Dedifferentiated amniotic fluid mesenchymal stem cell (primary cell): ENCODE measurements around the gene GYS1.
A peak's percentile ranks its signal among the peaks of the same experiment; 100 is the strongest.

Experiments
- DNase-seq: peaks from one replicate; pipeline ENCODE4 v3.0.0-alpha.2; 2016; ENCODE audit errors: extremely low spot score

Gene GYS1

GRCh38 chr19:48963371-48964204 lies 29.5 kb downstream of the GYS1 start:
- no peak for DNase-seq

GRCh38 chr19:48962849-48963165 lies 30.3 kb downstream of the GYS1 start:
- DNase-seq = no peak

- no peak for DNase-seq
Measured at GRCh38 chr19:48962029-48962848, 30.9 kb downstream of the GYS1 start.

DNA sequence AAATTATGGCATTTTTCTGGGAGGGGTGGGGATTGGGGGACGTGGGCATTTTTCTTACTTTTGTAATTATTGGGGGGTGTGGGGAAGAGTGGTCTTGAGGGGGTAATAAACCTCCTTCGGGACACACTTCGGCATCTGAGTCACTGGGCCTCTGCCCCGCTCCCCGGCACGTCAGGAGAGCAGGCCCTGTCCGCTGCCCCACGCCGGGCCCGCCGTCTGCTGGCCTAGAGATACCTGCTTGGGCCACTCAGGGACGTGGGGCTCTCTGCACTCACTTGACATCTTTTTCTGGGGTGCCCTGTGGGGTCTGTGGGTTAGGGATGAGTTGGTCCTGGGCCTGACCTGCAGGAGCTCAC lies 31.5 kb downstream of the GYS1 start:
- no peak for DNase-seq

- DNase-seq = no peak
Measured at GRCh38 chr19:48961051-48961649, 32.0 kb downstream of the GYS1 start.

DNA sequence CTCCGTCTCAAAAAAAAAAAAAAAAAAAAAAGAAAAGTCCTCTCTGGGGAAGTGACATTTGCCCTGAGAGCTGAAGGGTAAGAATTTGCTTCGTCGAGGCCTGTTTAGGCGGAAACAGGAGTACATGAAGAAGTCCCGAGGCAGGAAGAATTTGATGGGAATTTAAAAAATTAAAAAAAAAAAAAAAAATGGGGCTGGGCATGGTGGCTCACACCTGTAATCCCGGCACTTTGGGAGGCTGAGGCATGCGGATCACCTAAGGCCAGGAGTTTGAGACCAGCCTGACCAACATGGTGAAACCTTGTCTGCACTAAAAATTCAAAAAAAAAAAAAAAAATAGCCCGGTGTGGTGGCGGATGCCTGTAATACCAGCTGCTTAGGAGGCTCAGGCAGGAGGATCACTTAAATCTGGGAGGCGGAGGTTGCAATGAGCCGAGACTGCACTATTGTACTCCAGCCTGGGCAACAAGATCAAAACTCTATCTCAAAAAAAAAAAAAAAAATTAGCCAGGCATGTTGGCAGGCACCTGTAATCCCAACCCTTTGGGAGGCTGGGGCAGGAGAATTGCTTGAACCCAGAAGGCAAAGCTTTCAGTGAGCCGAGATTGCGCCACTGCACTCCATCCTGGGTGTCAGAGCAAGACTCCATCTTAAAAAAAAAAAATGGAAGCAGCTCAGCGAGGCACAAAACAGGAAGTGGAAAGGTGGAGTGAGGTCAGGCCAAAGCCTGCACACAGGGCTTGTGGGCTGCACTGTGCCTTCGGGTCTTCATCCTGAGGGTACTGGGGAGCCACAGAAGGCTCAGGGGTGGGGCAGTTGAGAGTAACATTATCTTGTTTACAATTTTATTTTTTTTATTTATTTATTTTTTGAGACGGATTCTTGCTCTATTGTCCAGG lies 33.5 kb downstream of the GYS1 start:
- DNase-seq = no peak

- no peak for DNase-seq
Measured at GRCh38 chr19:48958006-48958405, 35.1 kb downstream of the GYS1 start.

DNA sequence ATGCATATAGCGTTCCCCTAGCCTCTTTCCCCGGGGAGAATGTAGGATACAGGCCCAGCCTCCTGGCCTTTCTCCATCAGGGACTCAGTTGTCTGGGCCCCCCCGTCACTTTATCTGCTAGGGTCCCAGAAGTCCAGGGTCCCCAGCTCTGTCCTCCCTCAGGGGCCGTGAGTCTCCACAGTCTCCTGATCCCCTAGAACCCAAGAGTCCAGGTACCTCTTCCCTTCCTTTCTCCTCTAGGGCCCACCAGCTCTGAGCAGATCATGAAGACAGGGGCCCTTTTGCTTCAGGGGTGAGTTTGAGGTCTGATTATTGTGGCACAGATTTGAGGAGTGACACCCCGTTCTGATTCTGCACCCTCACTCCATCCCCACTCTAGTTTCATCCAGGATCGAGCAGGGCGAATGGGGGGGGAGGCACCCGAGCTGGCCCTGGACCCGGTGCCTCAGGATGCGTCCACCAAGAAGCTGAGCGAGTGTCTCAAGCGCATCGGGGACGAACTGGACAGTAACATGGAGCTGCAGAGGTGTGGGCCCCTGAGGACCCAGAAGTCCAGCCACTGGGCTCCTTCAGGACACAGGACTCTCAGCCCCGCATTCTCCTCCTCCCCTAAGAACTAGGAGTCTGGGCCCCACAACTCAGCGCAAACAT lies 37.7 kb downstream of the GYS1 start:
- DNase-seq = no peak

GRCh38 chr19:48954595-48955307 lies 38.4 kb downstream of the GYS1 start, which contains the start of gene BAX:
Gene BAX (plus strand): TSS chr19:48954875. CDS start chr19:48954929, 54 bp downstream.
- DNase-seq = peak; percentile 90

DNA sequence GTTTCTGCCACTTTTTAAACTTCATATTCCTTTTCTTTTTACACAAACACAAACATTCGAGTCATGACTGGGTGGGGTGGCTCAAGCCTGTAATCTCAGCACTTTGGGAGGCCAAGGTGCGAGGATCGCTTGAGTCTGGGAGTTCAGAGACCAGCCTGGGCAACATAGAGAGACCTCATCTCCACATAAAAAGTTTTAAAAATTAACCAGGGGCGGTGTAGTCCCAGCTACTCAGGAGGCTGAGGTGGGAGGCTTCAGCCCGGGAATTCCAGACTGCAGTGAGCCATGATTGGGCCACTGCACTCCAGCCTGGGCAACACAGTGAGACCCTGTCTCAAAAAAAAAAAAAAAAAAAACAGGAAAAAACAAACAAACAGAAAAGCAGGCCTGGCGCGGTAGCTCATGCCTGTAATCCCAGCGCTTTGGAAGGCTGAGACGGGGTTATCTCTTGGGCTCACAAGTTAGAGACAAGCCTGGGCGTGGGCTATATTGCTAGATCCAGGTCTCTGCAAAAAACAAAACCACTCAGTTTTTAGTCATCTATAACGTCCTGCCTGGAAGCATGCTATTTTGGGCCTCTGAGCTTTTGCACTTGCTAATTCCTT lies 39.0 kb downstream of the GYS1 start:
- DNase-seq = no peak

DNA sequence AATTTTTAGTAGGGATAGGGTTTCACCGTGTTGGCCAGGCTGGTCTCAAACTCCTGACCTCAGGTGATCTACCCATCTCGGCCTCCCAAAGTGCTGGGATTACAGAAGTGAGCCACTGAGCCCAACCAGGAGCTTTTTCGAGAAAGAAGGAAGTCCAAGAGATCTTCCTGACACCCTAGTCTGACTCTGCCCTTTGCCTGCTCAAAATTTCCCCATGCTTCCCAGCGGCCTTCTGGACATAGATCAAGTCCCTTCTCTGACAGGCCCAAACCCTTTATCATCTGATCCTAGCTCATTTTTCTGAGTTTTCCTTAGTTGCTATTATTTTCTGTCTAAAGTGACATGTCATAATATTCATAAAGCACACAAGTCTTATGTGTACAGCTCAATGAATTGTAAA lies 40.0 kb downstream of the GYS1 start:
- DNase-seq = no peak

DNA sequence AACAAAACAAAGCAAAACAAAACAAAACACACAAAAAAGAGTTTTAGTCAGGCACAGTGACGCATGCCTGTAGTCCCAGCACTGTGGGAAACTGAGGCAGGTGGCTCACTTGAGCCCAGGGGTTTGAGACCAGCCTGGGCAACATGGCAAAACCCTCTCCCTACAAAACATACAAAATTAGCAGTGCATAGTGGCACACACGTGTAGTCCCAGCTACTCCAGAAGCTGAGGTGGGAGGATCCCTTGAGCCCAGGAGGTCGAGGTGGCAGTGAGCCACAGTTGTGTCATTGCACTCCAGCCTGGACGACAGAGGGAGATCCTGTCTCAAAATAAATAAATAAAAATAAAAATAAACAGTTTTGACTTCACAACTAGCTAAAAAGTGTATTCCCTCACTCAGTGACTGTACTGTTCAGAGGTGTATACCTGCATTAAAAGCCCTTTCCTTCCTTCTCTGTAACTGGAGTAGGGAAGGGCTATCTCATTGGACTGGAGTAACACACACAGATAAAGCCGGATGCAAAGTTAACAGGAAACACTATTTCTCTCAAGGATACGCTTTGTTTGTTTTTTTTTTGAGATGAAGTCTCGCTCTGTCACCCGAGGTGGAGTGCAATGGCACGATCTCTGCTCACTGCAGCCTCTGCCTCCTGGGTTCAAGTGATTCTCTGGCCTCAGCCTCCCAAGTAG lies 42.1 kb downstream of the GYS1 start:
- no peak for DNase-seq

DNA sequence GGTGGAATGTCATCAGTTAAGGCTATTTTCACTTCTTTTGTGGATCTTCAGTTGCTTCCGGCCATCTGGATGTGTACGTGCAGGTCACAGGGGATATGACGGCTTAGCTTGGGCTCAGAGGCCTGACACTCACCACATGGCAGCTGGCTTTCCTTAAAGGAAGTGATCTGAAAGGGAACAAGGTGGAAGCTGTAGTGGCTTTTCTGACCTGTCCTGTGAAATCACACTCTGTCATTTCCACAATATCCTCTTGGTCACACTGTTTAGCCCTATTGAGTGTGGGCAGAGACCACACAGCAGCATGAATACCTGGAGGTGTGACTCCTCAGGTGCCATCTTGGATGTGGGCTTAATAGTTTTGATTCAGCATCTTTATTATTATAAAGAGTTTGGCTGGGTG lies 43.0 kb downstream of the GYS1 start:
- no peak for DNase-seq

GRCh38 chr19:48947258-48947542 lies 45.9 kb downstream of the GYS1 start:
- no peak for DNase-seq

DNA sequence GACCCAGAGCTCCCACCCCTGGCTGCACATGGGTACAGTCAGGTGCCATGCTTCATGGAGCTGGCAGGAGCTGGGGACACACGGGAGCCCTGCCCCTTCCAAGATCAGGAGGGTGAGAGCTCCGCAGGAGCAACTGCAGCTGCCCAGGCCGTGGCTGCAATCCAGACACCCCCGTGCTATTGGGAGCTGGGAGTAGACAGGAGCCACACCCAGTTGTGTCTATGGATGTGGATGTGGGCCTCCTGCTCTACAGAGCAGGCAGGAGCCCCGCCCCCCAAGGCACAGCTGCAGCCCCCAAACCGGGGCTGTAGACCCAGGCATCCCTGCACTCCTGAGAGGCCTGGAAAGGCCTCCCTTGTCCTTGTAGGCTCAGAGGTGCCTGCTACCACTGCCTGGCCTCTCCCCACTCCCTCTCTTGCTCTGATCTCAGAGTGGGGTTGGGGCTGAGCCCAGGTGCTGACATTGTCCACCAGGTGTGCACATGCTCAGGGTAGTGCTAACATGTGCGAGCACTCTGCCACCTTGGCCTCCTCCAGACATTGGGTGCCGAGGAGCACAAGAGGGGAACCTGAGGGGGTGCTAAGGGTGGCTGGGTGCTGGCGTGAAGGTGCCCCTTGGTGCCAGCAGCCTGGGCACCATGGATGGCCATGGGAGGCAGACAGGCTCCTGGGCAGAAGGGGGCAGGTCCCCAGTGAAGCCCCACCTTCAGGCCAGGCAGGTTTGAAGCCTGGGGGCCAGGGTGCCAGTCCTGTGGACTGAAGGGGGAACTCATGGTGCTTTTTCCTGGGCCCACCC lies 46.4 kb downstream of the GYS1 start:
- no peak for DNase-seq

DNA sequence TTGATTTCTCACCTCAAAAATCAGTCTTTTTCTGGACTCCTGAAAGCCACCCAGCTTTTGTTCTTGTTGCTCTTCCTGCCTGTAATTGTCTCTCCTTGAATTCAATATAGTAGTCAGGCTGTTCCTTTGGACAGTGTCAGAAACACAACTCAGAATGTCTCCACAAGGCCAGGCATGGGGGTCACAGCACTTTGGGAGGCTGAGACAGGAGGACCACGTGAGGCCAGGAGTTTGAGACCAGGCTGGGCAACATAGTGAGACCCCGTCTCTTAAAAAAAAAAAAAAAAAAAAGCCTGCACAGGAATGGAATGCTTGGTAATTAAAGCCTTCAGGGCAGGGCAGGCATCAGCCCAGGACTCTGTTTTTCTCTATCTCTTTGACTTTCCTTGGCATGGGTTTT lies 47.3 kb downstream of the GYS1 start:
- DNase-seq = no peak

DNA sequence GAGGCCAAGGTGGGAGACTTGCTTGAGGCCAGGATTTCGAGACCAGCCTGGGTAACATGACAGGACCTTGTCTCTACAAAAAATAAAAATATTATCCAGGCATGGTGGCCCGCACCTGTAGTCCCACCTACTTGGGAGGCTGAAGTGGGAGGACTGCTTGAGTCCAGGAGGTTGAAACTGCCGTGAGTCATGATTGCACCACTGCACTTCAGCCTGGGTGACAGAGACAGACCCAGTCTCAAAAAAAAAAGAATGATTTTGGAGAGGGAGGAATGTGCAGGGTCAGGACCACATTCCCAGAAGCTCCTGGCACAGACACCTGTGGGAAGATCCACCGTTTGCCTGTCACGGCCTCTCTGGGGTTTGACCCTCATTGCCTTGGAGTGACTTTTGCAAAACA lies 47.7 kb downstream of the GYS1 start:
- DNase-seq = no peak

DNA sequence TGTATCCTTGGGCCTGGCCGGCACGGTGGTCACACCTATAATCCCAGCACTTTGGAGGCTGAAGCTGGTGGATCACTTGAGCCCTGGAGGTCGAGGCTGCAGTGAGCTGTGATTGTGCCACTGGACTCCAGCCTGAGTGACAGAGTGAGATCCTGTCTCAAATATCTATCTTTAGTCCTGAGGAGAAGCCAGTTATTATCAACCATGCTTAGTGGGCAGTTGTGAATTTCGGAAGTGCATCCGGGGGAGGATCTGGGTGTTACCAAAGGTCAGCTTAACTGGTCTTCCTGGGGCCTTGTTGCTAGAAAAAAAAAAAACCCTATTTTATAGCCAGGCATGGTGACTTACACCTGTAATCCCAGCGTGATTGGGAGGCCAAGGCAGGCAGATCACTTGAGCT lies 50.0 kb downstream of the GYS1 start:
- no peak for DNase-seq

DNA sequence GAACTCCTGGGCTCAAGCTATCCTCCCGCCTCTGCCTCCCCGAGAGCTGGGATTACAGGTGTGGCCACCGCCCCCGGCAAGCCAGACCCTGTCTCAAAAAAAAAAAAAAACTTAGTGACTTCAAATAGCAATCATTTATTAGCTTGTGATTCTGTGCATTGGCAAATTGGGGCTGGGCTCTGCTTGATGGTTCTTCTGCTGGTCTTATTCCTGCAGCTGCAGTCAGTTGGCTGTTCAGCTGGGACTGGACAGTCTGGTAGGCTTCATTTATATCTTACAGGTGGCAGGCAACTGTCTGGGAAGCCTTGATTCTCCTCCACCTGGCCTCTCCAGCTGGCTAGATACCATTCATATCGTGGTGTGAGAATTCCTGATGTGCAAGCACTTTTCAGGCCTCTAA lies 52.2 kb downstream of the GYS1 start:
- no peak for DNase-seq
